HFF-Myc (cell line): ENCODE measurements around the gene HRH1.

Experiments used
- DNase-seq: peaks from one replicate; pipeline ENCODE4 v3.0.0-alpha.2; 2011; ENCODE audit warnings: low read depth; ENCODE audit errors: extremely low read depth
- H3K4me3 ChIP-seq: replicated peaks from 2 replicates; pipeline ENCODE4 v1.5.1; 2011; ENCODE audit warnings: low read depth, mild to moderate bottlenecking, control low read depth, low read length
- TF ChIP-seq, protein P1 (sequence below): IDR thresholded peaks from 2 replicates; pipeline ENCODE4 v1.5.1; 2012; ENCODE audit warnings: mild to moderate bottlenecking, low read depth, low read length, control low read depth; ENCODE audit errors: missing control alignments

HRH1 gene

GRCh38 chr3:11302444-11302843, 148.2 kb downstream of the HRH1 start:
- DNase-seq = no peak
- no peak overlapping the region for H3K4me3 ChIP-seq
- TF ChIP-seq, protein P1, sequence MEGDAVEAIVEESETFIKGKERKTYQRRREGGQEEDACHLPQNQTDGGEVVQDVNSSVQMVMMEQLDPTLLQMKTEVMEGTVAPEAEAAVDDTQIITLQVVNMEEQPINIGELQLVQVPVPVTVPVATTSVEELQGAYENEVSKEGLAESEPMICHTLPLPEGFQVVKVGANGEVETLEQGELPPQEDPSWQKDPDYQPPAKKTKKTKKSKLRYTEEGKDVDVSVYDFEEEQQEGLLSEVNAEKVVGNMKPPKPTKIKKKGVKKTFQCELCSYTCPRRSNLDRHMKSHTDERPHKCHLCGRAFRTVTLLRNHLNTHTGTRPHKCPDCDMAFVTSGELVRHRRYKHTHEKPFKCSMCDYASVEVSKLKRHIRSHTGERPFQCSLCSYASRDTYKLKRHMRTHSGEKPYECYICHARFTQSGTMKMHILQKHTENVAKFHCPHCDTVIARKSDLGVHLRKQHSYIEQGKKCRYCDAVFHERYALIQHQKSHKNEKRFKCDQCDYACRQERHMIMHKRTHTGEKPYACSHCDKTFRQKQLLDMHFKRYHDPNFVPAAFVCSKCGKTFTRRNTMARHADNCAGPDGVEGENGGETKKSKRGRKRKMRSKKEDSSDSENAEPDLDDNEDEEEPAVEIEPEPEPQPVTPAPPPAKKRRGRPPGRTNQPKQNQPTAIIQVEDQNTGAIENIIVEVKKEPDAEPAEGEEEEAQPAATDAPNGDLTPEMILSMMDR = no peak

DNA sequence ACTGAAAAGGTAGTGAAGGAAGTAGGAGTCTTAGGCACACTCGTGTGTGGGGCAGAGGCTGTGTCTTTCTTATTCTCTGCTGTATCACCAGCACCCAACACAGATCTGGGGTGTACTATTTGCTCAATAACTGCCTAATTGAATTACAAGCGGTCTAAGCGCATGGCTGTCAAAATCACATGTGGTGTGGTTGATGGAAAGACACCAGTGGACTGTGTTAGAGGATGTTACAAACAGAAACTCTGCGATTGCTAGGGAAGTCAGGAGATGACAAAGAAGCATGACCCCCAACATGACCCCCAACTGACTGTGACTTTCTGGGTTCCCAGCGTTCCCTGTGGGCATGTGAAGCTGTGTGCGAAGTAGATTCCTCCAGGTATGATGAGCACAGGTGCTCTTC, 149.9 kb downstream of the HRH1 start:
- no peak overlapping the region for H3K4me3 ChIP-seq
- TF ChIP-seq, protein P1 = no peak
- DNase-seq = no peak

DNA sequence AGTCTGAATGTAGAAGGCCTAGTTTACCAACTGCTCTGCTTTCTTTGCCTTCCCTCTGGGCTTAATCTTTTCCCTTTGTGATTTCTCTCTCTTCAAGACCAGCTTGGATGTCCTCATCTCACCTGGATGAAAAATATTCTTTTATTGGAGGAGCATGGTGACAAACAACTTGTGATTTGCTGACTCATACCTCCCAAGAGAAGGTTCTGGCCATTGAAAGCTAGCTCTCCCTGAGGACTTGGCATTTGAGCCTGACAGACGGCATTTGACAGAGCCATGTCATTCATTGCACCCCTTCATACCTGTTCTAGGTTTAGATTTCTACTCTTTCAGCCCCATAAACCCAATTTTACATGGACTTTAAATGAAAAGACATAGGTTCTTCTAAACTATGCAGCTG, 151.2 kb downstream of the HRH1 start:
- H3K4me3 ChIP-seq = no peak overlapping the region
- TF ChIP-seq, protein P1 = no peak
- DNase-seq = no peak

- no peak for DNase-seq
- H3K4me3 ChIP-seq = no peak overlapping the region
- TF ChIP-seq, protein P1 = no peak
Measured at GRCh38 chr3:11306817-11307589, 152.7 kb downstream of the HRH1 start.

GRCh38 chr3:11307830-11308432, 153.6 kb downstream of the HRH1 start:
- TF ChIP-seq, protein P1 = no peak
- no peak for DNase-seq
- no peak overlapping the region for H3K4me3 ChIP-seq

- TF ChIP-seq, protein P1 = no peak
- no peak for DNase-seq
- no peak overlapping the region for H3K4me3 ChIP-seq
Measured at GRCh38 chr3:11310258-11310657, 156.0 kb downstream of the HRH1 start.

- no peak for DNase-seq
- no peak overlapping the region for H3K4me3 ChIP-seq
- TF ChIP-seq, protein P1 = no peak
Measured at GRCh38 chr3:11312166-11312565, 157.9 kb downstream of the HRH1 start.
